GM19397 (cell line): ENCODE data around the gene CDC42EP1.
A peak's percentile ranks its signal among the peaks of the same experiment; 100 is the strongest.
"Not testable (repeated sequence)": the region's sequence is repeated elsewhere in the genome, so short reads cannot be mapped to it uniquely, and the experiment has no call there.

Source experiments
- ATAC-seq: cut with Tn5 transposase; IDR thresholded peaks from one replicate; pipeline ENCODE4 v1.9.1; 2021; ENCODE audit warnings: mild to moderate bottlenecking, moderate library complexity; ENCODE audit not compliant: unreplicated experiment

Gene CDC42EP1

GRCh38 chr22:37533995-37534394, 26.3 kb upstream of the CDC42EP1 start:
- no peak for ATAC-seq

GRCh38 chr22:37534445-37534844, 25.8 kb upstream of the CDC42EP1 start:
- ATAC-seq = no peak

GRCh38 chr22:37535159-37535558, 25.1 kb upstream of the CDC42EP1 start:
- no peak for ATAC-seq

- peak; percentile 82 for ATAC-seq
These were observed 21.5 kb upstream of the CDC42EP1 start for GRCh38 chr22:37538590-37539357.

GRCh38 chr22:37539790-37540189, 20.5 kb upstream of the CDC42EP1 start:
- not testable (repeated sequence) for ATAC-seq

GRCh38 chr22:37542416-37542815, 17.9 kb upstream of the CDC42EP1 start:
- not testable (repeated sequence) for ATAC-seq

- no peak for ATAC-seq
These were observed 17.3 kb upstream of the CDC42EP1 start for GRCh38 chr22:37542959-37543358.

GRCh38 chr22:37544955-37545702, 15.2 kb upstream of the CDC42EP1 start:
- no peak for ATAC-seq

GRCh38 chr22:37545703-37546436, 14.4 kb upstream of the CDC42EP1 start:
- no peak for ATAC-seq

- no peak for ATAC-seq
These were observed 13.6 kb upstream of the CDC42EP1 start for GRCh38 chr22:37546437-37547250.

- ATAC-seq = no peak
These were observed 13.0 kb upstream of the CDC42EP1 start for GRCh38 chr22:37547251-37547741.

GRCh38 chr22:37549704-37550059, 10.6 kb upstream of the CDC42EP1 start:
- ATAC-seq = no peak

- ATAC-seq = not testable (repeated sequence)
These were observed 9.4 kb upstream of the CDC42EP1 start for GRCh38 chr22:37550921-37551320.

GRCh38 chr22:37551981-37552380, 8.3 kb upstream of the CDC42EP1 start:
- no peak for ATAC-seq

- no peak for ATAC-seq
These were observed 7.6 kb upstream of the CDC42EP1 start for GRCh38 chr22:37552524-37553163.

- no peak for ATAC-seq
These were observed 6.6 kb upstream of the CDC42EP1 start for GRCh38 chr22:37553725-37554124.

- ATAC-seq = no peak
These were observed 5.3 kb upstream of the CDC42EP1 start for GRCh38 chr22:37555029-37555428.

GRCh38 chr22:37556710-37557109, 3.6 kb upstream of the CDC42EP1 start:
- no peak for ATAC-seq

- ATAC-seq = no peak
These were observed 2.8 kb upstream of the CDC42EP1 start for GRCh38 chr22:37557321-37558001.

- no peak for ATAC-seq
These were observed 1.5 kb upstream of the CDC42EP1 start for GRCh38 chr22:37558815-37559214.
